Neural progenitor cell (in vitro differentiated cells): Measurements from ENCODE around the gene GDPD3.
"Not testable (repeated sequence)": the region's sequence is repeated elsewhere in the genome, so short reads cannot be mapped to it uniquely, and the experiment has no call there.

ENCODE experiments used
- EZH2phosphoT487 ChIP-seq: fragments of 200-600 bp; sonication (generic); IDR thresholded peaks from 2 replicates; pipeline ENCODE4 v1.6.1; 2017; ENCODE audit warnings: antibody characterized with exemption
- TF ChIP-seq, protein P1 (sequence below): fragments of 200-600 bp; sonication (generic); IDR thresholded peaks from 2 replicates; pipeline ENCODE4 v1.5.1; 2017; ENCODE audit warnings: antibody characterized with exemption, mild to moderate bottlenecking

DNA sequence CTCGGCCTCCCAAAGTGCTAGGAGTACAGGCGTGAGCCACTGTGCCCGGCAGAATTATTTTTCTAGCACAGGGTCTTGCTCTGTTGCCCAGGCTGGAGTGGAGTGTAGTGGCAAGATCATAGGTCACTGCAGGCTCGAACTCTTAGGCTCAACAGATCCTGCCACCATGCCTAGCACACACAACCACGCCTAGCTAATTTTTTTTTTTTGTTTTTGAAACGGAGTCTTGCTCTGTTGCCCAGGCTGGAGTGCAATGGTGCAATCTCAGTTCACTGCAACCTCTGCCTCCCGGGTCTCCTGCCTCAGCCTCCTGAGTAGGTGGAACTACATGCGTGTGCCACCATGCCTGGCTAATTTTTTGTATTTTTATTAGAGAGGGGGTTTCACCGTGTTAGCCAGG, 12.4 kb upstream of the GDPD3 start:
- TF ChIP-seq, protein P1, sequence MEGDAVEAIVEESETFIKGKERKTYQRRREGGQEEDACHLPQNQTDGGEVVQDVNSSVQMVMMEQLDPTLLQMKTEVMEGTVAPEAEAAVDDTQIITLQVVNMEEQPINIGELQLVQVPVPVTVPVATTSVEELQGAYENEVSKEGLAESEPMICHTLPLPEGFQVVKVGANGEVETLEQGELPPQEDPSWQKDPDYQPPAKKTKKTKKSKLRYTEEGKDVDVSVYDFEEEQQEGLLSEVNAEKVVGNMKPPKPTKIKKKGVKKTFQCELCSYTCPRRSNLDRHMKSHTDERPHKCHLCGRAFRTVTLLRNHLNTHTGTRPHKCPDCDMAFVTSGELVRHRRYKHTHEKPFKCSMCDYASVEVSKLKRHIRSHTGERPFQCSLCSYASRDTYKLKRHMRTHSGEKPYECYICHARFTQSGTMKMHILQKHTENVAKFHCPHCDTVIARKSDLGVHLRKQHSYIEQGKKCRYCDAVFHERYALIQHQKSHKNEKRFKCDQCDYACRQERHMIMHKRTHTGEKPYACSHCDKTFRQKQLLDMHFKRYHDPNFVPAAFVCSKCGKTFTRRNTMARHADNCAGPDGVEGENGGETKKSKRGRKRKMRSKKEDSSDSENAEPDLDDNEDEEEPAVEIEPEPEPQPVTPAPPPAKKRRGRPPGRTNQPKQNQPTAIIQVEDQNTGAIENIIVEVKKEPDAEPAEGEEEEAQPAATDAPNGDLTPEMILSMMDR, result not testable (repeated sequence)
- TF ChIP-seq EZH2phosphoT487, result not testable (repeated sequence)
